Measurements from ENCODE around the gene ACOT12.
"Not testable (repeated sequence)": the region's sequence is repeated elsewhere in the genome, so short reads cannot be mapped to it uniquely, and the experiment has no call there.

ACOT12 gene

DNA sequence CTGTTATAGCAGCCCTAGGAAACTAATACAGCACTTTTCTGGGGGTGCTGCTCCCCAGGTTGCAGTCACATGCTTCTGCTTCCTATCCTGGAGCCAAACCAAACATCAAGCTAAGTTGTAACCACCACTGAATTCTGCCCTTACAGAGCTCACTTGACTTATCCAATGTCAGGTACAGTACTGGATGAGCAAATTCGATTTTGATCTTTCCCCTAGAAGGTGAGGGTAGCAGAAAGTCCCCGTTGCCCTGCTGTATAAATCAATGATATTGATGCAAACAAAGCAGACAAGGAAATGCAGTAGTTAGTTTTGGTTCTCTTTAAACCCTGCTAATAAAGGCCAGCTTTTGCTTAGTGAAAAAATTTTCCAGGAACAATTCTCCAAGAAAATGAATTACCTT is 56.1 kb downstream of the ACOT12 start:
- DNase-seq (ENCODE audit: low read depth): no peak

GRCh38 chr5:81336556-81336955 is 57.4 kb downstream of the ACOT12 start:
- DNase-seq (ENCODE audit: low read depth): no peak

DNA sequence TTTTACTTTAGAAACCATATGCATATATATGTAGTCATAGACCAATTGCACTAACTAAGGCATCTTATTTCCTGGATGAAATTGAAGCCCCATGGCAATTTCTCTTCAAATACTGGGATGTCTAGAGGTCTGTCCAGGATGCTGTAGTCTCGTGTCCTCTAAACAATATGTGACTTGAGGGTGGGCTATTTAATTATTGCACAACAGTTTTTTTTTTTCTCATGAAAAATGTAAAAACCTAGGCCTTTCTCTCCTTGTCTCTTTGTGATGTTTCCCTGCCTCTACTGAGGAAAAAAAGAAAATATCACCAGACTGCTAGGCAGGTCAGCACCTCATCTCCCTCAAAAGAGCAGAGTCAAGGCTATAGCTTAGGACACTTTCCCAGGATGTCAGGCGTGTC is 58.0 kb downstream of the ACOT12 start:
- no peak for DNase-seq (ENCODE audit: low read depth)

DNA sequence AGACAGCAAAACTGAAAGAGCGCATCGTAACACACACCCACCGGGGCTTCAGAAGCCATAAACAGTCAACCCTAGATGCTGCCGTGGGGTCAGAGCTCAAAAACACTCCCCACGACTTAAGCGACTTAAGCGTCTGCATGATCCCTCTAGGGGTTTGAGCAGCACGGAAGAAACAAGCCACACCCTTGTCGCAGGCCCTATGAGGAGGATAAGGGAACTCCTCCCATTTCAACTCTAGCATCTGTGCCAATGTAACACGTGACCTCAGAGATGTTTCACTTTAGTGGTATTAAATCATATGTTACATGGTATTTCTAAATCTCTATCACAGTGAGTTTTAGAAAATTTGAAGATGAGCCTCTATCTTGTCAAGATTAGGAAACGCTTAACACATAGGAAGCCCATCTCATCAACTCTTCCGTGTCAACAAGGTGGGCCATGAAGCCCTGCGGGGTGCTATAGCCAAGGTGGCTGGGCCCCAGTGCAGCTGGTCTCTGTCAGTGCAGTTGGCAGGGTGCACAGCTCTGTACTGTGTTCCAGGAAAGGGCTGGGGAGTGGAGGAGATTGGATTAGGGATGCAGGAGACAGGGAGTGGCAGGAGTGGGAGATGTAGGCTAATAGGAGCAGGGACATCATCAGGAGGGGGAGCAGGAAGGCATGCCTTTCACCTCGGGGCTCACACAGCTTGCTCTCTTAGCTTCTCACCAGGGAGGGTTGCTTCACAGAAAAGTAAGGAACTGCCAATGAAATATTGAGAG is 59.5 kb downstream of the ACOT12 start:
- no peak for DNase-seq (ENCODE audit: low read depth)

GRCh38 chr5:81326554-81326953 is 67.4 kb downstream of the ACOT12 start:
- peak; percentile 29 for DNase-seq (ENCODE audit: low read depth)

DNA sequence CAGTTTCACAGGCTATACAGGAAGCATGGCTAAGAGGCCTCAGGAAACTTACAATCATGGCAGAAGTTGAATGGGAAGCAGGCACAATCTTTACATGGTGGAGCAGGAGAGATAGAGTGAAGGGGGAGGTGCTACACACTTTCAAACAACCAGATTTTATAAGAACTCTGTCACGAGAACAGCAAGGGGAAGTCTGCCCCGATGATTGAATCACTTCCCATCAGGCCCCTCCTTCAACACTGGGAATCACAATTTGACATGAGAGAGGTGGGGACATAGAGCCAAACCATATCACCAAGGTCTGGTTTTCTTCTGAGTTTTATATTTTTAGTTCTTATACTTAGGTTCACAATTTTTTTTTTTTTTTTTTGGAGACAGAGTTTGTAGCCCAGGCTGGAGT is 76.4 kb downstream of the ACOT12 start:
- no peak for DNase-seq (ENCODE audit: low read depth)

DNA sequence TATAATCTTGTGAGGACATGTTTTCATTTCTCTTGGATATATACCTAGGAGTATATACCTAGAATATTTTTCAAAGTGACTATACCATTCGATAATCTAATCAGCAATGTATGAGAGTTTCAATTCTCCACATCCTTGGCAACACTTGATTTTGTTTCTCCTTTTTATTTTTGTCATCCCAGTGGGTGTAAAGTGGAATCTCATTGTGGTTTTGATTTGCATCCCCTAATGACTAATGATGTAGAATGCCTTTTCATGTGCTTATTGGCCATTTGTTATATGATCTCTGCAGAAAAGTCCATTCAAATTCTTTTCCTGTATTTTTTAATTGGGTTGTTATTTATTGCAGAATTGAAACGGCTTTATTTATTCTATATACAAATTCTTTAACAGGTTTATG is 77.4 kb downstream of the ACOT12 start:
- no peak for DNase-seq (ENCODE audit: low read depth)

- DNase-seq (ENCODE audit: low read depth): no peak
Observed at GRCh38 chr5:81315830-81316229, 78.1 kb downstream of the ACOT12 start.

DNA sequence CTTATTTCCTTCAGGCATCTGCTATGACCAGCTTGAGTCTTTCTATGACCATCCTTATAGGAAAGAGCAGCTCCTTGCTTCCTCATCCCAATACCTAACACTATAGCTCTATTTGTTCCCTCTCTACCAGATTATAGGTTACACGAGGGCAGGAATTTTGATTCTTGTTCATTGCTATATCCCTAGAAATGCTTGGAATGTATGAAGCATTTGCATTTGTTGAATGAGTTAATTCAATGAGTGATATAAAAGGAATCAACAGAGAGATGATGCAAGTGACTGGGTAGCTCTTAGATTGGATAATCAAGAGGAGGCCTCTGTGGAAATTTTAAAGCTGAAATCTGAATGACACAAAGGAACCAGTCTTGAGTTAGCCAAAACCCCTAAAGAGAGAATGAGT is 78.6 kb downstream of the ACOT12 start:
- DNase-seq (ENCODE audit: low read depth): peak; percentile 82

DNA sequence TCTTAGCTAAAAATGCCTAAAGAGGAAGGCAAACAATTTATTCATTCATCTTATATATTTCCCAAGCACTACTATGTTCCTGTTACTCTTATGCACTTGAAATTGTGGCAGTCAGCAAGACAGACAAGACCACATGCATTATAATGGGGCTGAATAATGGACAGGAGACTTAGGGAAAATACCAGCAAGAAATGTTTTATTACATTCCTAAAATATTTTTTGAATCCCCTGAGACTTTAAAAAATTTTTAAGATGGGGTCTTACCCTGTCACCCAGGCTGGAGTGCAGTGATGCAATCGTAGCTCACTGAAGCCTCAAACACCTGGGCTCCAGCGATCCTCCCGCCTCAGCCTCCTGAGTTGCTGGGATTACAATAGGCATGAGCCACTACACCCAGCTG is 79.4 kb downstream of the ACOT12 start:
- no peak for DNase-seq (ENCODE audit: low read depth)

GRCh38 chr5:81313686-81314085 is 80.2 kb downstream of the ACOT12 start:
- DNase-seq (ENCODE audit: low read depth): peak; percentile 51

- no peak for DNase-seq (ENCODE audit: low read depth)
Observed at GRCh38 chr5:81313278-81313677, 80.7 kb downstream of the ACOT12 start.

GRCh38 chr5:81310402-81311063 is 83.4 kb downstream of the ACOT12 start:
- DNase-seq (ENCODE audit: low read depth): no peak

DNA sequence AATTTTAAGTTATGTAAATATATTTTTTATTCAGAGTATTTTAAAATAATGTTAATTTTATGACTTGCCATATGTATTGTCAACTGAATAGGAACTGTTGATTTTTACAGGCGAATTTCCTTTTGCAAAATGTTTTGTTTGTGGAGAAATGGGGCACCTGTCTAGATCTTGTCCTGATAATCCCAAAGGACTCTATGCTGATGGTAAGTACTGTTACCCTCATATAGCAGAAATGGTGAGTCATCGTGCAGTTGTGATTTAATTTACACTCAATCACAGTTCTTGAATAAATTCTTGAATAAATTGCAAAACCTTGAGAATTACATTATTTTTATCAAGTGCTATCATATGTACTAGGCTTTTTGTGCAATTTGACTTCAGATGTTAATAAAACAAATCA is 85.1 kb downstream of the ACOT12 start:
- DNase-seq (ENCODE audit: low read depth): no peak

DNA sequence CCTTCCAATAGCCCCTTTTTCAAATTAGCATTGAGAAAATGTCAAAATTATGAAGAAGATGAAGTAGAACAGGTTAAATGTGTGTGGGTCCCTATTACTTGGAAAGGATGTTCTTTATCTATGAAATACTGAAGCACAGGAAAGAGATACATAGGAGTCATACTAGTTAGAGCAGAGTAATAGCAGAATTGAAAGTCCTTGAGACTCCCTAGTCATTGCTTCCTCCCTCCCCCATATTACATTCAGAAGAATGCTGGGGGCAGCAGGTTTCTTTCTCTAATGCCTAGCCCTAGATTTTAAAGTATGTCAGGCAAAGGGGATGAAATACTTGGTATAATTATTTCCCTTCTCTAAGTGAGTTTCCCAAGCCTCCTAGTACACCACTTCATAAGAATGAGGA is 88.1 kb downstream of the ACOT12 start:
- no peak for DNase-seq (ENCODE audit: low read depth)

GRCh38 chr5:81303563-81303962 is 90.4 kb downstream of the ACOT12 start:
- peak; percentile 98 for DNase-seq (ENCODE audit: low read depth)

- DNase-seq (ENCODE audit: low read depth): peak; percentile 67
Observed at GRCh38 chr5:81302596-81302995, 91.3 kb downstream of the ACOT12 start.

GRCh38 chr5:81301271-81302015 is 92.5 kb downstream of the ACOT12 start, which contains the start of gene ZCCHC9:
Gene ZCCHC9, plus strand, starts transcription at chr5:81301587. Its CDS starts 3,171 bp downstream, at chr5:81304758.
- DNase-seq (ENCODE audit: low read depth): peak; percentile 97

DNA sequence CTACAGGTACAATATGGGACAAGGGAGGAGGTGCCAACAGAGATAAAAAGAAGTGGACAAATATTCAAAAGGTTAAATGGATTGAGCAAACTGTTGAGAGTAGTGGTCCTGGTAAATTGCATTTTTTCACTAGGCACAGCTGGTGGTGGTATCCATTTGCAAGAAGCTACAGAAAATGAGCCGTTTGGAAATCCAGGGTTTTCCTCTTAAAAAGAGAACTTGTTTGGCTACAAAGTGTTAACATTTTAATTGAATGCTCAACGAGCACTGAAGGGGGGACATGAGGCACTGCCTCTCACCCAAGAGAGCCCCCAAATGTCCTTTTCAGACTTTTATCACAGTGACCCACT is 93.0 kb downstream of the ACOT12 start:
- peak; percentile 3 for DNase-seq (ENCODE audit: low read depth)

- DNase-seq (ENCODE audit: low read depth): no peak
Observed at GRCh38 chr5:81297531-81297930, 96.4 kb downstream of the ACOT12 start.

- not testable (repeated sequence) for DNase-seq (ENCODE audit: low read depth)
Observed at GRCh38 chr5:81294021-81294420, 99.9 kb downstream of the ACOT12 start.

- no peak for DNase-seq (ENCODE audit: low read depth)
Observed at GRCh38 chr5:81292130-81292529, 101.8 kb downstream of the ACOT12 start.

- no peak for DNase-seq (ENCODE audit: low read depth)
Observed at GRCh38 chr5:81290146-81290545, 103.8 kb downstream of the ACOT12 start.

Data from ELR (cell line).